HEK293 (cell line): ENCODE measurements around the gene NAALADL2.

Source experiments
- CTCF ChIA-PET: fragments of 350-600 bp; formaldehyde crosslinking; extraction: SDS; loops from one replicate; lab custom pipeline; 2021; ENCODE audit warnings: antibody characterized with exemption; lab: Yijun Ruan, JAX
- POLR2A ChIA-PET: fragments of 300-600 bp; formaldehyde crosslinking; extraction: SDS; loops from one replicate; lab custom pipeline; 2020; ENCODE audit warnings: antibody characterized with exemption, inconsistent platforms; lab: Yijun Ruan, JAX
- H3K27ac ChIP-seq: fragments of 200-500 bp; sonication (Bioruptor generic); 2 replicates; pipeline ENCODE4 v1.5.1; 2014; ENCODE audit warnings: low read depth, low read length, control low read depth, inconsistent platforms; ENCODE audit errors: extremely low read depth
- H3K36me3 ChIP-seq, 2 experiments: fragments of 200-500 bp in 1 of 2; sonication (Bioruptor generic) in 1 of 2; 1 replicate in 1 of 2; 2 replicates in 1 of 2; pipeline ENCODE4 v1.5.1; 2014 to 2017; ENCODE audit warnings: inconsistent platforms in 2 of 2, low read length in 2 of 2; ENCODE audit not compliant: control insufficient read depth in 2 of 2, insufficient read depth in 1 of 2
- H3K4me1 ChIP-seq: fragments of 200-500 bp; sonication (Bioruptor generic); 2 replicates; pipeline ENCODE4 v1.5.1; 2014; ENCODE audit warnings: mild to moderate bottlenecking, low read length, inconsistent platforms; ENCODE audit not compliant: control insufficient read depth, insufficient read depth
- H3K4me3 ChIP-seq: 2 replicates; pipeline ENCODE4 v1.5.1; 2011; ENCODE audit warnings: low read depth, mild to moderate bottlenecking, control low read depth, low read length, moderate library complexity
- H3K9me3 ChIP-seq: fragments of 200-500 bp; sonication (Bioruptor generic); 2 replicates; pipeline ENCODE4 v1.5.1; 2014; ENCODE audit warnings: low read depth, low read length, inconsistent platforms; ENCODE audit not compliant: control insufficient read depth, insufficient read depth
- BCL11B ChIP-seq: fragments of 450-650 bp; formaldehyde crosslinking; IDR thresholded peaks from 2 replicates; pipeline ENCODE4 v1.5.1; 2016; ENCODE audit warnings: low read depth, missing biosample characterization, missing genetic modification characterization
- HOXA7 ChIP-seq: sonication (generic); formaldehyde crosslinking; IDR thresholded peaks from 2 replicates; pipeline ENCODE4 v1.8.1; 2022; ENCODE audit warnings: missing genetic modification reagents, borderline replicate concordance
- PRDM4 ChIP-seq: fragments of 450-650 bp; formaldehyde crosslinking; IDR thresholded peaks from 2 replicates; pipeline ENCODE4 v1.5.1; 2017; ENCODE audit warnings: missing biosample characterization, missing genetic modification characterization
- ZBTB44 ChIP-seq: fragments of 450-650 bp; IDR thresholded peaks from 2 replicates; pipeline ENCODE4 v1.5.1; 2018; ENCODE audit warnings: missing biosample characterization, mild to moderate bottlenecking, missing genetic modification characterization
- ZFP41 ChIP-seq: fragments of 450-650 bp; formaldehyde crosslinking; IDR thresholded peaks from 2 replicates; pipeline ENCODE4 v1.5.1; 2016; ENCODE audit warnings: missing biosample characterization, missing genetic modification characterization, borderline replicate concordance
- ZNF19 ChIP-seq: fragments of 450-650 bp; formaldehyde crosslinking; IDR thresholded peaks from 2 replicates; pipeline ENCODE4; 2016; ENCODE audit warnings: missing biosample characterization, missing genetic modification characterization, low read depth
- ZNF239 ChIP-seq: fragments of 450-650 bp; formaldehyde crosslinking; IDR thresholded peaks from 2 replicates; pipeline ENCODE4 v1.5.1; 2016; ENCODE audit warnings: missing biosample characterization, missing genetic modification characterization
- ZNF292 ChIP-seq: fragments of 450-650 bp; formaldehyde crosslinking; IDR thresholded peaks from 2 replicates; pipeline ENCODE4 v1.5.1; 2016; ENCODE audit warnings: low read depth, missing biosample characterization, missing genetic modification characterization, borderline replicate concordance
- ZNF311 ChIP-seq: fragments of 450-650 bp; formaldehyde crosslinking; IDR thresholded peaks from 2 replicates; pipeline ENCODE4 v1.5.1; 2017; ENCODE audit warnings: missing biosample characterization, missing genetic modification characterization, borderline replicate concordance
- ZNF324 ChIP-seq: fragments of 450-650 bp; formaldehyde crosslinking; IDR thresholded peaks from 2 replicates; pipeline ENCODE4 v1.5.1; 2016; ENCODE audit warnings: missing biosample characterization, missing genetic modification characterization
- ZNF362 ChIP-seq: fragments of 450-650 bp; formaldehyde crosslinking; IDR thresholded peaks from 2 replicates; pipeline ENCODE4 v1.5.1; 2016; ENCODE audit warnings: missing biosample characterization, missing genetic modification characterization
- ZNF48 ChIP-seq: fragments of 450-650 bp; formaldehyde crosslinking; IDR thresholded peaks from 2 replicates; pipeline ENCODE4 v1.5.1; 2016; ENCODE audit warnings: missing biosample characterization, missing genetic modification characterization
- ZNF529 ChIP-seq: fragments of 450-650 bp; formaldehyde crosslinking; IDR thresholded peaks from 2 replicates; pipeline ENCODE4 v1.5.1; 2017; ENCODE audit warnings: missing genetic modification characterization, missing biosample characterization; ENCODE audit not compliant: insufficient replicate concordance
- ZNF530 ChIP-seq: fragments of 450-650 bp; formaldehyde crosslinking; IDR thresholded peaks from 2 replicates; pipeline ENCODE4 v1.5.1; 2016; ENCODE audit warnings: low read depth, missing biosample characterization, missing genetic modification characterization
- ZNF555 ChIP-seq: fragments of 450-650 bp; formaldehyde crosslinking; conservative IDR thresholded peaks from 2 replicates; pipeline ENCODE4 v1.5.1; 2017; ENCODE audit warnings: missing biosample characterization, mild to moderate bottlenecking, missing genetic modification characterization, inconsistent platforms
- ZNF677 ChIP-seq: fragments of 450-650 bp; IDR thresholded peaks from 2 replicates; pipeline ENCODE4 v1.5.0; 2018; ENCODE audit warnings: missing biosample characterization, mild to moderate bottlenecking, missing genetic modification characterization, moderate library complexity
- ZNF692 ChIP-seq: fragments of 450-650 bp; formaldehyde crosslinking; IDR thresholded peaks from 2 replicates; pipeline ENCODE4 v1.5.1; 2016; ENCODE audit warnings: missing biosample characterization, missing genetic modification characterization
- ZNF747 ChIP-seq: fragments of 450-650 bp; formaldehyde crosslinking; IDR thresholded peaks from 2 replicates; pipeline ENCODE4 v1.5.1; 2016; ENCODE audit warnings: missing biosample characterization, missing genetic modification characterization
- TF ChIP-seq, protein P1 (sequence below): fragments of 450-650 bp; formaldehyde crosslinking; IDR thresholded peaks from 2 replicates; pipeline ENCODE4 v1.5.1; 2016; ENCODE audit warnings: missing biosample characterization, missing genetic modification characterization

Gene NAALADL2

GRCh38 chr3:175065497-175065896 lies 206.4 kb downstream of the NAALADL2 start:
- CTCF ChIA-PET: interaction anchor here (0.5 kb wide), 1 partner anchor 143 kb away, joined by 3 read pairs; no protein-coding TSS in a partner anchor
- no peaks in the 10 kb centered on the region for H3K36me3 ChIP-seq
- no peak overlapping the region for H3K4me3 ChIP-seq
- POLR2A ChIA-PET: no interaction called here
- no peak for TF ChIP-seq ZNF529 (tag by site-specific recombination)
- TF ChIP-seq, protein P1, sequence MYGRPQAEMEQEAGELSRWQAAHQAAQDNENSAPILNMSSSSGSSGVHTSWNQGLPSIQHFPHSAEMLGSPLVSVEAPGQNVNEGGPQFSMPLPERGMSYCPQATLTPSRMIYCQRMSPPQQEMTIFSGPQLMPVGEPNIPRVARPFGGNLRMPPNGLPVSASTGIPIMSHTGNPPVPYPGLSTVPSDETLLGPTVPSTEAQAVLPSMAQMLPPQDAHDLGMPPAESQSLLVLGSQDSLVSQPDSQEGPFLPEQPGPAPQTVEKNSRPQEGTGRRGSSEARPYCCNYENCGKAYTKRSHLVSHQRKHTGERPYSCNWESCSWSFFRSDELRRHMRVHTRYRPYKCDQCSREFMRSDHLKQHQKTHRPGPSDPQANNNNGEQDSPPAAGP (tag by site-specific recombination): no peak
- TF ChIP-seq ZNF530 (tag by site-specific recombination): no peak
- TF ChIP-seq ZNF48 (tag by site-specific recombination): no peak
- no peak for TF ChIP-seq ZNF292 (tag by site-specific recombination)
- no peak for TF ChIP-seq ZNF311 (tag by site-specific recombination)
- no peak for TF ChIP-seq ZNF555 (tag by site-specific recombination)
- no peak for TF ChIP-seq ZNF677 (tag by site-specific recombination)
- TF ChIP-seq ZNF747 (tag by site-specific recombination): no peak
- no peak for TF ChIP-seq ZNF19 (tag by site-specific recombination)
- TF ChIP-seq ZNF239: no peak
- no peak for TF ChIP-seq BCL11B
- no peak for TF ChIP-seq PRDM4 (tag by site-specific recombination)
- no peak for TF ChIP-seq ZBTB44 (tag by site-specific recombination)
- TF ChIP-seq HOXA7: no peak
- TF ChIP-seq ZNF324: no peak
- TF ChIP-seq ZNF362: no peak
- TF ChIP-seq ZFP41: no peak
- TF ChIP-seq ZNF692 (tag by site-specific recombination): no peak
- H3K9me3 ChIP-seq: no peaks in the 10 kb centered on the region
- no peaks in the 10 kb centered on the region for H3K4me1 ChIP-seq
- no peak overlapping the region for H3K27ac ChIP-seq
